SK-N-DZ (cell line): Measurements from ENCODE around the gene MTMR4.
"Not testable (repeated sequence)": the region's sequence is repeated elsewhere in the genome, so short reads cannot be mapped to it uniquely, and the experiment has no call there.

ENCODE experiments used
- DNase-seq: peaks from one replicate; pipeline ENCODE4 v3.0.0-alpha.2; 2015; ENCODE audit warnings: low spot score

Gene MTMR4

GRCh38 chr17:58492238-58493121, 22.0 kb downstream of the MTMR4 start:
- no peak for DNase-seq

DNA sequence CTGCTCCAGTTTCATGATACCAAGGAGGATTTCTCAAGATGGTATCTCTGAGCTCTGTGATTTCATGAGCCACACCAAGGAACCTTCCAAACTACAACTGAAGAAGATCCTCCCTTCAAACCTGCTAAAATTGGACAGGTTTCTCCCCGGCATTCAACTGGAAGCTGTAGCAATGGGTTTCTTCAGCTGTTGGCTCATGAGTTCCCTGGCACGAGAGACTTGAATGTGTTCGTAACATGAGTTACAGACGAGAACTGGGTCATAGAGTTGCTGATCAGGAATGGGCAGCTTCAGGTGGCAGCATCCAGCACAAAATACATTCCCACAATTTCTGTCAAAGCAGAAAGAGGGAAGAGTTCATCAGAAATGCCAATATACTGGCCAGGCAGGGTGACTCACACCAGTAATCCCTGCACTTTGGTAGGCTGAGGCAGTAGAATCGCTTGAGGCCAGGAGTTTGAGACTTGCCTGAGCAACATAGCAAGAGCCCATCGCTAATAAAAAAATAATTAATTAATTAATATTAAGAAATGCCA, 22.9 kb downstream of the MTMR4 start:
- no peak for DNase-seq

GRCh38 chr17:58488428-58488890, 26.0 kb downstream of the MTMR4 start:
- no peak for DNase-seq

GRCh38 chr17:58487589-58488427, 26.6 kb downstream of the MTMR4 start, which contains the start of gene HSF5:
Gene HSF5, minus strand, starts transcription at chr17:58488408. Its CDS starts 134 bp downstream, at chr17:58488274.
- DNase-seq, result no peak

- DNase-seq, result no peak
These were observed 29.8 kb downstream of the MTMR4 start for GRCh38 chr17:58484600-58484999.

- not testable (repeated sequence) for DNase-seq
These were observed 32.6 kb downstream of the MTMR4 start for GRCh38 chr17:58481798-58482197.

- no peak for DNase-seq
These were observed 34.3 kb downstream of the MTMR4 start for GRCh38 chr17:58480090-58480489.

- DNase-seq, result no peak
These were observed 37.6 kb downstream of the MTMR4 start for GRCh38 chr17:58476812-58477211.

- DNase-seq, result no peak
These were observed 38.5 kb downstream of the MTMR4 start for GRCh38 chr17:58475985-58476384.

GRCh38 chr17:58470356-58470755, 44.1 kb downstream of the MTMR4 start:
- DNase-seq, result no peak

DNA sequence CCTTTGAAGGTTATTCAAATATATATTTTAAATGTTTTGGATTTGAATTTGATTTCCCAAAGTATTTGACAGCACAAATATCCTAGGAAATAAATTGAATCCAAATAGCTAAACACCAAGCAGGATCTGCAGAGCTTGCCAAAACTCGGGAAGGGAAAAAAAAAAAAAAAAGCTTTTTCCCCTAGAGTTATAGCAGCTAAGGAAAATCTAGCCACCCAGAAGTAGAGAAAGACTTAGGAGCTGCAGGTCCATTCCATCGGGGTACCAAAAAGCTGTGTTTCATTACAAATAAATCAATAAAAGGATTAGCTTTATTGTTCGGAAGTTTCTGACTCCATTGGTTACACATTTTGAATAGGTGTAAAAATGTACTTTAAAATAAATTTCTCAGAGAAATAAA, 45.5 kb downstream of the MTMR4 start:
- no peak for DNase-seq

- no peak for DNase-seq
These were observed 58.9 kb downstream of the MTMR4 start for GRCh38 chr17:58455491-58455890.

DNA sequence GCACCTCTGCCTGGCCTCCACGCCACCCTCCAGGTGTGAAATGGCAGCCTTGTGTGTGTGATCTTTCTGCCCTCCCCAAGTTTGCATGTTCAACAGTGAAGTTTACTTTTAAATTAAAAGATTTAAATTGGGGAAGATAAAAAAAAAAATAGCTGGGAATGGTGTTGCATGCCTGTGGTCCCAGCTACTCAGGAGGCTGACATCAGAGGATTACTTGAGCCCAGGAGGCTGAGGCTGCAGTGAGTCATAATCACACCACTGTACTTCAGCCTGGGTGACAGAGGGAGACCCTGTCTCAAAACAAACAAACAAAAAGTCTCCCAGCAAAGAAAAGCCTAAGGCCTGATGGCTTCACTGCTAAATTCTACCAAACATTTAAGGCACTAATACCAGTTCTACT, 61.7 kb downstream of the MTMR4 start:
- no peak for DNase-seq

- peak; percentile 86 for DNase-seq
These were observed 67.1 kb downstream of the MTMR4 start for GRCh38 chr17:58447039-58447975.

DNA sequence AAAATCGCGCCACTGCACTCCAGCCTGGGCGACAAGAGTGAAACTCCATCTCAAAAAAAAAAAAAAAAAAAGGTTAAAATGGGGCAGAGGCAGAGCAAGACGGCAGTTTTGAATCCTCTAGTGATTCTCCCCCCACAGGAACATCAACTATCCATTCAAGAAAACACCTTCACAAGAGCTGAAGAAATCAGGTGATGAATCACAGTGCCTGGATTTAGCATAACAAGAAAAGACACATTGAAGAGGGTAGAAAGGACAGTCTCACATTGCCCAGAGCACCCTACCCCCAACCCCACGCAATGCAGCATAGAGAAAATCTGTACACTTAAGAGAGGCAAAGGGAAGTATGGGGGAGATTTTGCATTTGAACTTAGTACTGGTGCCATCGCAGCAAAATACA, 68.4 kb downstream of the MTMR4 start:
- DNase-seq, result no peak
